Activated T-cell treated with anti-CD3 and anti-CD28 coated beads, Interleukin-2, amount 50 U/mL, for 24 hours (primary cell): Measurements from ENCODE around the gene WDR47.
A peak's percentile ranks its signal among the peaks of the same experiment; 100 is the strongest.
"Not testable (repeated sequence)": the region's sequence is repeated elsewhere in the genome, so short reads cannot be mapped to it uniquely, and the experiment has no call there.

Experiments
- DNase-seq: peaks from one replicate; pipeline ENCODE4 v3.0.0-alpha.2; 2020
- H3K27ac Mint-ChIP-seq: 2 replicates; pipeline ENCODE4 v1.8.0; 2020; ENCODE audit warnings: mild to moderate bottlenecking, mixed read lengths
- H3K27me3 Mint-ChIP-seq: 2 replicates; pipeline ENCODE4 v1.8.0; 2020; ENCODE audit warnings: mixed read lengths
- H3K36me3 Mint-ChIP-seq: 2 replicates; pipeline ENCODE4 v1.8.0; 2020; ENCODE audit warnings: low read depth, mixed read lengths
- H3K4me1 Mint-ChIP-seq: 2 replicates; pipeline ENCODE4 v1.8.0; 2020; ENCODE audit warnings: low read depth, mixed read lengths
- H3K4me3 Mint-ChIP-seq: 2 replicates; pipeline ENCODE4 v1.8.0; 2020; ENCODE audit warnings: mild to moderate bottlenecking, moderate library complexity, mixed read lengths
- H3K9me3 Mint-ChIP-seq: 2 replicates; pipeline ENCODE4 v1.8.0; 2020; ENCODE audit warnings: mixed read lengths

WDR47 gene

GRCh38 chr1:109034382-109034781, 7.5 kb downstream of the WDR47 start:
- H3K9me3 Mint-ChIP-seq: no peaks in the 10 kb centered on the region
- no peaks in the 10 kb centered on the region for H3K36me3 Mint-ChIP-seq
- no peak for DNase-seq
- H3K27me3 Mint-ChIP-seq: no peaks in the 10 kb centered on the region
- peaks cover 5% of the 10 kb centered on the region for H3K4me1 Mint-ChIP-seq
- H3K27ac Mint-ChIP-seq: no peak overlapping the region
- no peak overlapping the region for H3K4me3 Mint-ChIP-seq

- DNase-seq, H3K4me1 Mint-ChIP-seq, H3K9me3 Mint-ChIP-seq, H3K36me3 Mint-ChIP-seq, H3K27me3 Mint-ChIP-seq, H3K4me3 Mint-ChIP-seq, H3K27ac Mint-ChIP-seq: not testable (repeated sequence)
These were observed 12.4 kb downstream of the WDR47 start for GRCh38 chr1:109029493-109029892.

- Mint-ChIP-seq H3K4me1 (no peaks in the 10 kb centered on the region), H3K36me3 (peaks cover 3% of the 10 kb centered on the region), H3K4me3 (no peak overlapping the region), H3K27me3 (no peaks in the 10 kb centered on the region), H3K9me3 (no peaks in the 10 kb centered on the region), H3K27ac (no peak overlapping the region)
- no peak for DNase-seq
These were observed 14.1 kb downstream of the WDR47 start for GRCh38 chr1:109027841-109028240.

GRCh38 chr1:109025694-109026093, 16.2 kb downstream of the WDR47 start:
- DNase-seq: no peak
- H3K4me1 Mint-ChIP-seq: no peaks in the 10 kb centered on the region
- no peaks in the 10 kb centered on the region for H3K9me3 Mint-ChIP-seq
- H3K4me3 Mint-ChIP-seq: no peak overlapping the region
- no peaks in the 10 kb centered on the region for H3K27me3 Mint-ChIP-seq
- no peak overlapping the region for H3K27ac Mint-ChIP-seq
- peaks cover 15% of the 10 kb centered on the region for H3K36me3 Mint-ChIP-seq

- H3K27ac Mint-ChIP-seq: no peak overlapping the region
- peaks cover 21% of the 10 kb centered on the region for H3K36me3 Mint-ChIP-seq
- H3K4me3 Mint-ChIP-seq: no peak overlapping the region
- DNase-seq: no peak
- no peaks in the 10 kb centered on the region for H3K9me3 Mint-ChIP-seq
- no peaks in the 10 kb centered on the region for H3K27me3 Mint-ChIP-seq
- H3K4me1 Mint-ChIP-seq: no peaks in the 10 kb centered on the region
These were observed 17.3 kb downstream of the WDR47 start for GRCh38 chr1:109024646-109025045.

- Mint-ChIP-seq H3K36me3 (peaks cover 44% of the 10 kb centered on the region), H3K4me1 (no peaks in the 10 kb centered on the region), H3K27me3 (no peaks in the 10 kb centered on the region), H3K27ac (no peak overlapping the region), H3K4me3 (no peak overlapping the region), H3K9me3 (peaks cover 5% of the 10 kb centered on the region)
- no peak for DNase-seq
These were observed 21.1 kb downstream of the WDR47 start for GRCh38 chr1:109020693-109021257.

GRCh38 chr1:109017719-109018118, 24.2 kb downstream of the WDR47 start:
- H3K4me3 Mint-ChIP-seq, H3K27me3 Mint-ChIP-seq, DNase-seq, H3K9me3 Mint-ChIP-seq, H3K27ac Mint-ChIP-seq, H3K4me1 Mint-ChIP-seq: not testable (repeated sequence)
- H3K36me3 Mint-ChIP-seq: peaks cover 55% of the 10 kb centered on the region

- Mint-ChIP-seq H3K9me3 (peaks cover 5% of the 10 kb centered on the region), H3K27me3 (no peaks in the 10 kb centered on the region), H3K27ac (no peak overlapping the region), H3K4me1 (no peaks in the 10 kb centered on the region), H3K4me3 (no peak overlapping the region), H3K36me3 (peaks cover 55% of the 10 kb centered on the region)
- DNase-seq: no peak
These were observed 24.8 kb downstream of the WDR47 start for GRCh38 chr1:109017134-109017533.

GRCh38 chr1:109011335-109011734, 30.6 kb downstream of the WDR47 start:
- Mint-ChIP-seq H3K4me1 (no peaks in the 10 kb centered on the region), H3K36me3 (peaks cover 46% of the 10 kb centered on the region), H3K27me3 (no peaks in the 10 kb centered on the region), H3K9me3 (no peaks in the 10 kb centered on the region), H3K4me3 (no peak overlapping the region), H3K27ac (no peak overlapping the region)
- no peak for DNase-seq

GRCh38 chr1:108996622-108997021, 45.3 kb downstream of the WDR47 start:
- not testable (repeated sequence) for DNase-seq, H3K27me3 Mint-ChIP-seq, H3K4me3 Mint-ChIP-seq, H3K9me3 Mint-ChIP-seq, H3K4me1 Mint-ChIP-seq, H3K27ac Mint-ChIP-seq
- peaks cover 64% of the 10 kb centered on the region for H3K36me3 Mint-ChIP-seq

GRCh38 chr1:108983114-108983513, 58.8 kb downstream of the WDR47 start:
- Mint-ChIP-seq H3K4me3 (no peak overlapping the region), H3K27ac (no peak overlapping the region), H3K4me1 (no peaks in the 10 kb centered on the region), H3K36me3 (peaks cover 46% of the 10 kb centered on the region), H3K9me3 (no peaks in the 10 kb centered on the region), H3K27me3 (no peaks in the 10 kb centered on the region)
- no peak for DNase-seq

- no peaks in the 10 kb centered on the region for H3K27me3 Mint-ChIP-seq
- H3K9me3 Mint-ChIP-seq: no peaks in the 10 kb centered on the region
- peaks cover 60% of the 10 kb centered on the region for H3K36me3 Mint-ChIP-seq
- no peak for DNase-seq
- H3K27ac Mint-ChIP-seq: no peak overlapping the region
- H3K4me1 Mint-ChIP-seq: no peaks in the 10 kb centered on the region
- no peak overlapping the region for H3K4me3 Mint-ChIP-seq
These were observed 65.2 kb downstream of the WDR47 start for GRCh38 chr1:108976658-108977057.

- Mint-ChIP-seq H3K4me1 (no peaks in the 10 kb centered on the region), H3K27ac (no peak overlapping the region), H3K9me3 (no peaks in the 10 kb centered on the region), H3K4me3 (no peak overlapping the region), H3K27me3 (no peaks in the 10 kb centered on the region), H3K36me3 (peaks cover 49% of the 10 kb centered on the region)
- DNase-seq: no peak
These were observed 69.0 kb downstream of the WDR47 start for GRCh38 chr1:108972951-108973350.

GRCh38 chr1:108969346-108969745, 72.6 kb downstream of the WDR47 start:
- Mint-ChIP-seq H3K4me1 (no peaks in the 10 kb centered on the region), H3K4me3 (no peak overlapping the region), H3K36me3 (peaks cover 27% of the 10 kb centered on the region), H3K27ac (no peak overlapping the region), H3K27me3 (no peaks in the 10 kb centered on the region), H3K9me3 (no peaks in the 10 kb centered on the region)
- no peak for DNase-seq

GRCh38 chr1:108963052-108963686, 78.7 kb downstream of the WDR47 start, which contains the start of gene CLCC1:
Gene CLCC1 (minus strand): TSS chr1:108963484. CDS start chr1:108950437, 13,047 bp downstream.
- no peaks in the 10 kb centered on the region for H3K27me3 Mint-ChIP-seq
- H3K36me3 Mint-ChIP-seq: peaks cover 23% of the 10 kb centered on the region
- no peaks in the 10 kb centered on the region for H3K9me3 Mint-ChIP-seq
- DNase-seq: peak; percentile 93
- peaks cover 35% of the 10 kb centered on the region for H3K4me1 Mint-ChIP-seq
- peak within 1 kb of the TSS; percentile 85 for H3K4me3 Mint-ChIP-seq
- H3K27ac Mint-ChIP-seq: peak within 1 kb of the TSS; percentile 93
